ENCODE measurements around the gene SNX13. TPM values are rescaled to one million over a fixed set of nuclear protein-coding genes. Genes with fewer than 3 reads are reported as not detected.

SNX13 gene
- total and polyA plus RNA-seq, 2 donors (not counting 1 experiment from before 2014, with no cell fraction given), result 6.5 to 58.1 TPM

- intact Hi-C loops (cut with micrococcal nuclease), result no loop called here
- H3K27ac Mint-ChIP-seq, result no peak overlapping the region
- no peaks in the 10 kb centered on the region for H3K9me3 Mint-ChIP-seq (ENCODE audit: insufficient read depth)
- no peak overlapping the region for H3K4me3 Mint-ChIP-seq
- Histone ChIP-seq H3K9ac (ENCODE audit: low read length) (no peak overlapping the region), H3K27ac (ENCODE audit: low read length in 2 of 2) (no peak overlapping the region), H4K20me1 (ENCODE audit: control insufficient read depth, insufficient read depth, low read length, poor library complexity, severe bottlenecking) (no peaks in the 10 kb centered on the region), H2AFZ (ENCODE audit: insufficient read depth, low read depth, low read length, poor library complexity, severe bottlenecking) (no peak overlapping the region), H3K9me3 (ENCODE audit: control extremely low read depth in 1 of 3, control insufficient read depth in 2 of 3, insufficient read depth in 1 of 3, low read length in 2 of 3) (no peaks in the 10 kb centered on the region), H3K4me1 (ENCODE audit: control insufficient read depth in 2 of 2, insufficient read depth in 2 of 2, low read length in 2 of 2) (no peaks in the 10 kb centered on the region), H3K4me2 (replicated peaks; ENCODE audit: low read depth, low read length, poor library complexity, severe bottlenecking) (no peak overlapping the region), H3K27me3 (replicated peaks in 1 of 4; ENCODE audit: control extremely low read depth in 1 of 4, control insufficient read depth in 3 of 4, insufficient read depth in 4 of 4, low read length in 3 of 4) (no peaks in the 10 kb centered on the region), H3K79me2 (ENCODE audit: control insufficient read depth, insufficient read depth, low read length) (no peaks in the 10 kb centered on the region), H3K4me3 (ENCODE audit: control extremely low read depth in 1 of 5, extremely low read depth in 1 of 5, insufficient read depth in 1 of 5, low read depth in 2 of 5, low read length in 4 of 5) (no peak overlapping the region), H3K36me3 (replicated peaks in 1 of 2; ENCODE audit: control extremely low read depth in 1 of 2, control insufficient read depth in 1 of 2, extremely low read depth in 1 of 2, insufficient read depth in 2 of 2, low read length in 1 of 2) (no peaks in the 10 kb centered on the region)
- no peak for DNase-seq
- H3K27me3 Mint-ChIP-seq, result peaks cover 13% of the 10 kb centered on the region
- no peaks in the 10 kb centered on the region for H3K4me1 Mint-ChIP-seq
- no peak for ATAC-seq (ENCODE audit: low read depth)
- ChIA-PET POLR2A (interaction anchor here (0.6 kb wide), 1 partner anchor 125 kb away, joined by 3 read pairs; no protein-coding TSS in a partner anchor), CTCF (no interaction called here)
- WGBS (ENCODE audit: insufficient coverage), result 97% methylated on average over 3 of the region's 5 CpGs
- TF ChIP-seq EZH2 (IDR thresholded peaks at IDR 0.05; ENCODE audit: borderline replicate concordance, insufficient read depth, low read depth, low read length, poor library complexity, severe bottlenecking) (no peak), CTCF (IDR thresholded peaks at IDR 0.05) (no peak)
These were observed 49.3 kb upstream of the SNX13 start for GRCh38 chr7:17989546-17989945.

GRCh38 chr7:17988858-17989257, 48.6 kb upstream of the SNX13 start:
- no peaks in the 10 kb centered on the region for H3K79me2 ChIP-seq (ENCODE audit: control insufficient read depth, insufficient read depth, low read length)
- Mint-ChIP-seq H3K9me3 (ENCODE audit: insufficient read depth) (no peaks in the 10 kb centered on the region), H3K27ac (no peak overlapping the region), H3K4me1 (no peaks in the 10 kb centered on the region), H3K27me3 (peaks cover 13% of the 10 kb centered on the region), H3K4me3 (no peak overlapping the region)
- no peaks in the 10 kb centered on the region for H4K20me1 ChIP-seq (ENCODE audit: control insufficient read depth, insufficient read depth, low read length, poor library complexity, severe bottlenecking)
- H3K36me3 ChIP-seq (replicated peaks in 1 of 2; ENCODE audit: control extremely low read depth in 1 of 2, control insufficient read depth in 1 of 2, extremely low read depth in 1 of 2, insufficient read depth in 2 of 2, low read length in 1 of 2), result no peaks in the 10 kb centered on the region
- H3K27me3 ChIP-seq (replicated peaks in 1 of 4; ENCODE audit: control extremely low read depth in 1 of 4, control insufficient read depth in 3 of 4, insufficient read depth in 4 of 4, low read length in 3 of 4), result no peaks in the 10 kb centered on the region
- H3K9me3 ChIP-seq (ENCODE audit: control extremely low read depth in 1 of 3, control insufficient read depth in 2 of 3, insufficient read depth in 1 of 3, low read length in 2 of 3), result no peaks in the 10 kb centered on the region
- POLR2A ChIA-PET, result interaction anchor here (0.6 kb wide), 1 partner anchor 126 kb away, joined by 3 read pairs; no protein-coding TSS in a partner anchor
- no peak for ATAC-seq (ENCODE audit: low read depth)
- H2AFZ ChIP-seq (ENCODE audit: insufficient read depth, low read depth, low read length, poor library complexity, severe bottlenecking), result no peak overlapping the region
- no peaks in the 10 kb centered on the region for H3K4me1 ChIP-seq (ENCODE audit: control insufficient read depth in 2 of 2, insufficient read depth in 2 of 2, low read length in 2 of 2)
- intact Hi-C loops (cut with micrococcal nuclease), result no loop called here
- no peak overlapping the region for H3K9ac ChIP-seq (ENCODE audit: low read length)
- CTCF ChIA-PET, result no interaction called here
- H3K27ac ChIP-seq (ENCODE audit: low read length in 2 of 2), result no peak overlapping the region
- DNase-seq, result no peak
- H3K4me3 ChIP-seq (ENCODE audit: control extremely low read depth in 1 of 5, extremely low read depth in 1 of 5, insufficient read depth in 1 of 5, low read depth in 2 of 5, low read length in 4 of 5), result no peak overlapping the region
- TF ChIP-seq CTCF (IDR thresholded peaks at IDR 0.05) (no peak), EZH2 (IDR thresholded peaks at IDR 0.05; ENCODE audit: borderline replicate concordance, insufficient read depth, low read depth, low read length, poor library complexity, severe bottlenecking) (no peak)
- no peak overlapping the region for H3K4me2 ChIP-seq (replicated peaks; ENCODE audit: low read depth, low read length, poor library complexity, severe bottlenecking)
- WGBS (ENCODE audit: insufficient coverage), result 100% methylated on average over 5 of the region's 6 CpGs
